Naive B cell (primary cell): ENCODE data around the gene C14orf180. TPM values are rescaled to one million over a fixed set of nuclear protein-coding genes. Genes with fewer than 3 reads are reported as not detected.

Source experiments
- ATAC-seq, 2 donors: fragments of 150-1000 bp; cut with Tn5 transposase; 2 replicates each; pipeline ENCODE4 v1.10.0; 2021; ENCODE audit warnings: low read depth in 2 of 2, mild to moderate bottlenecking in 2 of 2, moderate library complexity in 2 of 2
- DNase-seq: peaks from one replicate; pipeline ENCODE4 v3.0.0; 2022
- H3K27ac Mint-ChIP-seq, 6 donors: one replicate each; pipeline ENCODE4 v1.8.0; 2020 to 2022; ENCODE audit warnings: mild to moderate bottlenecking in 6 of 6, mixed read lengths in 6 of 6, moderate library complexity in 5 of 6, inconsistent platforms in 2 of 6
- H3K27me3 Mint-ChIP-seq, 3 donors: one replicate each; pipeline ENCODE4 v1.8.0; 2021 to 2022; ENCODE audit warnings: mixed read lengths in 3 of 3, mild to moderate bottlenecking in 1 of 3
- H3K36me3 Mint-ChIP-seq, 2 donors: one replicate each; pipeline ENCODE4 v1.8.0; 2020 to 2022; ENCODE audit warnings: mixed read lengths in 2 of 2, inconsistent platforms in 1 of 2, mild to moderate bottlenecking in 1 of 2
- H3K4me1 Mint-ChIP-seq, 3 donors: one replicate each; pipeline ENCODE4 v1.8.0; 2020 to 2022; ENCODE audit warnings: mixed read lengths in 3 of 3, inconsistent platforms in 1 of 3, mild to moderate bottlenecking in 1 of 3, moderate library complexity in 1 of 3
- H3K4me3 Mint-ChIP-seq, 8 donors: one replicate each; pipeline ENCODE4 v1.8.0; 2020 to 2022; ENCODE audit warnings: mild to moderate bottlenecking in 8 of 8, mixed read lengths in 8 of 8, moderate library complexity in 8 of 8, inconsistent platforms in 2 of 8
- H3K9me3 Mint-ChIP-seq, 7 donors: one replicate each; pipeline ENCODE4 v1.8.0; 2020 to 2022; ENCODE audit warnings: mixed read lengths in 7 of 7, mild to moderate bottlenecking in 5 of 7, inconsistent platforms in 2 of 7, moderate library complexity in 1 of 7
- polyA plus RNA-seq, 6 donors: library from polyadenylated mRNA; unstranded; fragments of 300-500 nt; fragmentation: Illumina TruSeq; gene quantifications; one replicate each; pipeline ENCODE4 v1.2.3, GENCODE V29; 2021; ENCODE audit warnings: low read depth in 6 of 6

Gene C14orf180
- polyA plus RNA-seq, 6 donors from 2014 or later, result not detected

DNA sequence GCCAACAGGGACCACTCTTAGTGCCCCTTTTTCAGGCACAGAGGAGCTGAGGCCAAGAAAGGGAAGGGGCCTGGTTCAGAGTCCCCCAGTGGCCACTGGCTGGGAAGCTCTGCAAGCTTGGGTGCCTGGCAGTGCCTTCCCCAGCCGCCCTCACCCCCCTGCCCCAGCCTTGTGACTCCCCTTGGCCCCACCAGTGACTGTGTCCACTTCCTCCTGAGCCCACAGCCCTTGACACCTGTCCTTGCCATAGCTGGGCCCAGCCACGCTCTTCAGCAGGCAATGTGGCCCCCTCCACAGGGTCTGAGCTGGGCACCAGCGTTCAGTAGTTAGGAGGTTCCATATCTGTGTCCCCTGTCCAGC lies 19.0 kb upstream of the C14orf180 start:
- Mint-ChIP-seq H3K27ac (no peak overlapping the region), H3K27me3 (peaks cover 3 to 41% (median 37%) of the 10 kb centered on the region in 3 donors), H3K4me1 (peaks cover 5 to 12% (median 6%) of the 10 kb centered on the region in 3 donors), H3K9me3 (no peaks in the 10 kb centered on the region), H3K36me3 (no peaks in the 10 kb centered on the region), H3K4me3 (no peak overlapping the region)
- DNase-seq (no peak), ATAC-seq (no peak)

DNA sequence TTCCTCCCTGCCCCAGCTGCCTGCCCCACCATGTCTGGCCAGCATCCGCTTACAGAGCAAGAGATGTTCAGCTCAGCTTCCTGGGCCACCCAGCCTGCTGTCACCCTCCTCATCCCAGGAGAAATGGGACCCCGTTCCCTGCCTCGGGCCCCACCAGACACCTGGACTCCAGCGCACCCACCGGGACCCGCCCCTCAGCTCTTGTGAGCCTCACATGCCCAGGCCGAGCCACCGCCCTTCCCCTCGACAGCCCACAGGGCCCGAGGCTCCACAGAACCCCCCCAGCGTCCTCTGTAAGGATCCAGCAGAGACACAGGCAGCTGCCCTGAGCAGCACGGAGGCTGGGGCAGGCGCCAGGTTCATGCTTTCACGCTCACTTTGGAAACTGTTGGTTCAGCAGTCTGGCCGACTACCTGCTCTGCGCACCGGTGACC lies 18.4 kb upstream of the C14orf180 start:
- H3K27ac Mint-ChIP-seq, result no peak overlapping the region
- no peak for DNase-seq

GRCh38 chr14:104561632-104562495 lies 17.7 kb upstream of the C14orf180 start:
- DNase-seq, result no peak
- no peaks in the 10 kb centered on the region for H3K9me3 Mint-ChIP-seq

More for the DNA sequence above, 18.4 kb upstream of the C14orf180 start:
- H3K9me3 Mint-ChIP-seq, result no peaks in the 10 kb centered on the region
- H3K4me3 Mint-ChIP-seq, result no peak overlapping the region
- H3K4me1 Mint-ChIP-seq, result peaks cover 5 to 12% (median 6%) of the 10 kb centered on the region in 3 donors
- H3K36me3 Mint-ChIP-seq, result no peaks in the 10 kb centered on the region
- no peak for ATAC-seq
- H3K27me3 Mint-ChIP-seq, result peaks cover 3 to 47% (median 42%) of the 10 kb centered on the region in 3 donors

GRCh38 chr14:104562606-104563005 lies 17.0 kb upstream of the C14orf180 start:
- ATAC-seq (no peak), DNase-seq (no peak)
- H3K4me1 Mint-ChIP-seq, result peaks cover 5 to 12% (median 6%) of the 10 kb centered on the region in 3 donors
- H3K9me3 Mint-ChIP-seq, result no peaks in the 10 kb centered on the region
- H3K27me3 Mint-ChIP-seq, result peaks cover 3 to 61% (median 48%) of the 10 kb centered on the region in 3 donors
- no peaks in the 10 kb centered on the region for H3K36me3 Mint-ChIP-seq
- H3K4me3 Mint-ChIP-seq, result peak overlapping the region in 1 of 8 donors; percentile 25
- H3K27ac Mint-ChIP-seq, result no peak overlapping the region

More at GRCh38 chr14:104561632-104562495, 17.7 kb upstream of the C14orf180 start:
- peaks cover 3 to 54% (median 48%) of the 10 kb centered on the region in 3 donors for H3K27me3 Mint-ChIP-seq
- no peak overlapping the region for H3K27ac Mint-ChIP-seq
- peaks cover 5 to 12% (median 6%) of the 10 kb centered on the region in 3 donors for H3K4me1 Mint-ChIP-seq
- H3K4me3 Mint-ChIP-seq, result peak overlapping the region in 2 of 8 donors; percentile 9 to 25
- no peak for ATAC-seq
- no peaks in the 10 kb centered on the region for H3K36me3 Mint-ChIP-seq

DNA sequence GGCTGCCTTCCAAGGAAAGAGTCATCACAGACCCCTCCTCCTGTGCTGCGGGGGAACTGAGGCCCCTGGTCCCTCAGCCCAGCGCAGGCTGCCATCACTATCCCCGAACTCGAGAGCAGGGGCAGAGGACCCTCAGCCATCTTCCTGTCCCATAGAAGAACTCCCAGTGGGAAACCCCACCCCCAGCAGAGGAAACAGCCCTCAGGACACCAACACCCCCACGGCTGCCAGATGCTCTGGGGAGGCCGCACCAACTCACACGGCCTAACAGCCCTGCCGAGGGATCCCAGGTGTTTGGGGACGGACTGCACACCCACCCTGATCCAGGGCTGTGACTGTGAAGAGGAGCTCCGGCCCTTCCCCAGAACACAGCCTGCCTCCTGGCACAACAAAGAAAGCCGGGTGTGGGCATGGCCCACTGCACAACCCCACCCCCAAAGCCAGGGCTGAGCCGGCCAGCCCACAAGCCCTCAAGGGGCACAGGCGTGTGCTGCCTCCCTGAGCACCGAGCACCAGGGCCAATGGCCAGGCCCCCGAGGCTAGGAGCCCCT lies 16.3 kb upstream of the C14orf180 start:
- ATAC-seq (peak in 1 of 2 donors; percentile 39), DNase-seq (no peak)
- no peak overlapping the region for H3K27ac Mint-ChIP-seq
- H3K9me3 Mint-ChIP-seq, result no peaks in the 10 kb centered on the region
- no peak overlapping the region for H3K4me3 Mint-ChIP-seq
- H3K4me1 Mint-ChIP-seq, result peaks cover 5 to 12% (median 6%) of the 10 kb centered on the region in 3 donors
- H3K36me3 Mint-ChIP-seq, result no peaks in the 10 kb centered on the region
- peaks cover 3 to 66% (median 48%) of the 10 kb centered on the region in 3 donors for H3K27me3 Mint-ChIP-seq

- ATAC-seq, result peak; percentile 62 to 73
- peak; percentile 41 for DNase-seq
- peak overlapping the region in 4 of 8 donors; percentile 25 to 50 (median 44) for H3K4me3 Mint-ChIP-seq
- H3K27ac Mint-ChIP-seq, result no peak overlapping the region
- H3K4me1 Mint-ChIP-seq, result peaks cover 5 to 12% (median 6%) of the 10 kb centered on the region in 3 donors
- H3K27me3 Mint-ChIP-seq, result peaks cover 3 to 67% (median 48%) of the 10 kb centered on the region in 3 donors
- no peaks in the 10 kb centered on the region for H3K36me3 Mint-ChIP-seq
- H3K9me3 Mint-ChIP-seq, result no peaks in the 10 kb centered on the region
Measured at GRCh38 chr14:104563742-104564615, 15.6 kb upstream of the C14orf180 start.

- H3K27me3 Mint-ChIP-seq, result peaks cover 7 to 75% (median 45%) of the 10 kb centered on the region in 3 donors
- no peak overlapping the region for H3K4me3 Mint-ChIP-seq
- ATAC-seq, result no peak
- no peaks in the 10 kb centered on the region for H3K36me3 Mint-ChIP-seq
- peaks cover 5 to 12% (median 6%) of the 10 kb centered on the region in 3 donors for H3K4me1 Mint-ChIP-seq
- peak overlapping the region in 1 of 6 donors; percentile 33 for H3K27ac Mint-ChIP-seq
- H3K9me3 Mint-ChIP-seq, result no peaks in the 10 kb centered on the region
- DNase-seq, result no peak
Measured at GRCh38 chr14:104564744-104565679, 14.6 kb upstream of the C14orf180 start.

DNA sequence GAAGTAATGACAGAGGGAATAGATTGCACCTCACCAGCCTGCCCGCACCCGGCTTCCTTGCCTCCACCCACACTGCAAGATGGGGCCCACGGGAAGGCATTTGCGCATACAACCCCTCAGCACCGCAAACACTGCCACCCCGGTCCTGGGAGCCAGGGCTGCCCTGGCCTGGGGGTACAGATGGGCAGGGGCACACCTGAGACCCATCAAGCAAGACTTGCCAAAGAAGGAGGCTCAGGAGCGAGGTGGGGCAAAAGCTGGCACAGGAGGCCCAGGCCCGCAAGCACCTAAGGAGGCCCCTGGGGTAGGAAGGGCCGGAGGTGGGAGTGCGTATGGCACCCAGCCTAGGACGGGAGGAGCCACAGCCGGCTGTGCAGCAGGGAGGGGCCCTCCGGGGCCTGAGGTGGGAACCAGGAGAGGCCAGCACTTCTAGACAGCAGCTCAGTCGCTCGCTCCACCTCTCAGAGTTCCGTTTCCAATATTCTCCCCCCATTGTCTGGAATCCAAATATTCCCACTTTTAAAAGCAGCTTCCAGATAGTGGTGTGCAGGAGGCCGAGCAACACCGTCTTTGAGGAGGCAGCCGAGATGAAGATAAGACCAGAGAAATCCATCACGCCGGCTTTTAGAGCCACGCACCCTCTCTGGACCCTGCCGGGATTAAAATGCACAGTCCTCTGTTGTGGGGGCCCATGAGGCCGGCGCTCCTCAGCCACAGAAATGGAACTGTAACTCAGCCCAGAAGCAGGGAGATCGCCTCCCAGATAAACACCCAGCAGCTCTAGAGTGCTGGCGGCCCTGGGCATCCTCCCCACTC lies 12.2 kb upstream of the C14orf180 start:
- Mint-ChIP-seq H3K4me1 (peaks cover 4 to 12% (median 5%) of the 10 kb centered on the region in 3 donors), H3K9me3 (no peaks in the 10 kb centered on the region), H3K4me3 (no peak overlapping the region), H3K27ac (no peak overlapping the region), H3K36me3 (no peaks in the 10 kb centered on the region), H3K27me3 (peaks cover 5 to 59% (median 30%) of the 10 kb centered on the region in 3 donors)
- DNase-seq, result no peak
- no peak for ATAC-seq

GRCh38 chr14:104567957-104568225 lies 11.7 kb upstream of the C14orf180 start:
- Mint-ChIP-seq H3K4me1 (peaks cover 4 to 12% (median 5%) of the 10 kb centered on the region in 3 donors), H3K4me3 (no peak overlapping the region), H3K27me3 (peaks cover 5 to 63% (median 30%) of the 10 kb centered on the region in 3 donors), H3K36me3 (no peaks in the 10 kb centered on the region), H3K9me3 (no peaks in the 10 kb centered on the region), H3K27ac (no peak overlapping the region)
- no peak for ATAC-seq
- DNase-seq, result no peak

DNA sequence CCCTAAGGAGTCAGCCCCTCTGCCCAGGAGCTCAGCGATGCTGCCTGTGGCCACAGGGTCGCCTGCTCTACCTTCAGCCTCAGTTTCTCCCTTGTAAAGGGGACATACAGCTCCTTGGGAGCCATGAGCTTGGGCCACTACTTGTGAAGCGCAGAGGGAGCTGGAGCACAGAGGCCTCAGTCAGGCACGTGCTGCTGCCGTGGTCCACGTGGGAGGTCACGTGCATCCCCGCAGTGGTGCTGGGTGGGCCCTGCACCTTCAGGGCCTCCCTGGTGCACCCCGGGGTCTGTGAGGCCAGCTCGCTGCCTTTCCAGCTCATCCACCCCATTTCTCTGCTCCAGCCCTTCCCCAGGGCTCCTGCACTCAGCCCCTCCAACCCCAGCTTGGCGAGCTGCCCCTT lies 10.9 kb upstream of the C14orf180 start:
- no peak overlapping the region for H3K4me3 Mint-ChIP-seq
- no peaks in the 10 kb centered on the region for H3K36me3 Mint-ChIP-seq
- H3K27ac Mint-ChIP-seq, result no peak overlapping the region
- DNase-seq, result no peak
- no peak for ATAC-seq
- H3K9me3 Mint-ChIP-seq, result no peaks in the 10 kb centered on the region
- H3K27me3 Mint-ChIP-seq, result peaks cover 5 to 59% (median 29%) of the 10 kb centered on the region in 3 donors
- peaks cover 4 to 7% (median 5%) of the 10 kb centered on the region in 3 donors for H3K4me1 Mint-ChIP-seq

DNA sequence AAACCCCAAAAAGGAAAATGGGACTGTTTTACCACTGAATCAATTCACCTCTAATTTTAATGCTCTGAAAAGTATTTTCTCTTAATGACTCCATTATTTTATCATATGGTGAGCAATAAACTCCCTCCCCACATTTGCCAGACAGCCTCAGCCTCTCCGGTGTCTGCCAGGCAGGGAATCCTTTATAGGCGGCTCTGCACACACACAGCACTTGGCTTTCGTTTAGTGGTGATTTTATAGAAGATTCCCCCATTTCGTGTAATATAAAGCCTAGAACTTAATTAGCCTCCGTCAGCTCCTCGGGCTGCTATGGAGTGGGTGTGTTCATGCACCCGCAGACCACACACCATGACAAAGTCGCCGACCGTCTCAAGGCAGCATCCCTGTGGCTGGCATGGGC lies 10.1 kb upstream of the C14orf180 start:
- H3K9me3 Mint-ChIP-seq, result no peaks in the 10 kb centered on the region
- H3K4me1 Mint-ChIP-seq, result no peaks in the 10 kb centered on the region
- H3K4me3 Mint-ChIP-seq, result peak overlapping the region in 1 of 8 donors; percentile 25
- DNase-seq (no peak), ATAC-seq (no peak)
- no peak overlapping the region for H3K27ac Mint-ChIP-seq
- H3K27me3 Mint-ChIP-seq, result peaks cover 10 to 52% (median 21%) of the 10 kb centered on the region in 3 donors
- H3K36me3 Mint-ChIP-seq, result no peaks in the 10 kb centered on the region

DNA sequence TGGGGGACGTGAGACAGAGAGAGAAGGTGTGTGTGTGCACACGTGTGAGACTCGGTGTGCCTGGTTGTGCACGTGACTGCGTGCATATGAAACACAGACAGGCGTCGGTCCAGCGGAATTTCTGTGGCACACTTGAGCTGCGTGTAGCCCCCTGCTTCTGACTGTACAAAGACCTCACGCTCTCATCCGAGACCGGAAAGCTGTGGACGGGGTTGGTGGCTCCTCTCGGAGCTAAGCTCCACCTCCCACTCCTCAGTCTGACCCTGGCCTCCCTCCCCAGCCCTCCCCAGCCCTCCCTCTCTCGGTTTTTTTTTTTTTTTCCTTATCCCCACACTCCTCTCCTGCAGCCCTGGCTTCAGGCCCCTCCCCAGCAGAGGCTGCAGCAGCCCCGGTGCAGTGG lies 8.3 kb upstream of the C14orf180 start:
- DNase-seq (no peak), ATAC-seq (no peak)
- H3K9me3 Mint-ChIP-seq, result no peaks in the 10 kb centered on the region
- H3K4me3 Mint-ChIP-seq, result no peak overlapping the region
- peaks cover 10 to 35% (median 10%) of the 10 kb centered on the region in 3 donors for H3K27me3 Mint-ChIP-seq
- no peaks in the 10 kb centered on the region for H3K36me3 Mint-ChIP-seq
- H3K4me1 Mint-ChIP-seq, result no peaks in the 10 kb centered on the region
- H3K27ac Mint-ChIP-seq, result no peak overlapping the region
